DND-41 (cell line): Measurements from ENCODE around the gene RGS7.

Source experiments
- ATAC-seq: fragments of 200-7000 bp; cut with Tn5 transposase; 3 replicates; pipeline ENCODE4 v1.9.1; 2021; ENCODE audit warnings: low read depth; ENCODE audit not compliant: insufficient read depth
- DNase-seq: peaks from one replicate; pipeline ENCODE4 v3.0.0-alpha.2; 2020
- H2AFZ ChIP-seq: 2 replicates; pipeline ENCODE4 v1.6.0; 2012; ENCODE audit warnings: low read depth, low read length
- H3K27ac ChIP-seq: 2 replicates; pipeline ENCODE4 v1.5.1; 2012; ENCODE audit warnings: low read length, inconsistent platforms
- H3K27me3 ChIP-seq: fragments of 200-600 bp; sonication (generic); 2 replicates; pipeline ENCODE4 v1.6.0; 2012; ENCODE audit warnings: low read length, mild to moderate bottlenecking, inconsistent platforms; ENCODE audit not compliant: insufficient read depth, poor library complexity
- H3K36me3 ChIP-seq: 2 replicates; pipeline ENCODE4 v1.5.1; 2012; ENCODE audit warnings: low read length, inconsistent platforms; ENCODE audit not compliant: insufficient read depth
- H3K4me1 ChIP-seq: 2 replicates; pipeline ENCODE4 v1.5.1; 2012; ENCODE audit warnings: mild to moderate bottlenecking, low read length; ENCODE audit not compliant: insufficient read depth
- H3K4me2 ChIP-seq: 2 replicates; pipeline ENCODE4 v1.6.0; 2012; ENCODE audit warnings: mild to moderate bottlenecking, moderate library complexity, low read length, inconsistent platforms; ENCODE audit not compliant: insufficient read depth
- H3K4me3 ChIP-seq, 2 experiments: fragments of 200-600 bp in 1 of 2; shearing (Covaris generic) in 1 of 2; 2 replicates each; pipeline ENCODE4 v1.5.1; 2012 to 2016; ENCODE audit warnings: inconsistent platforms in 2 of 2, low read length in 2 of 2, mild to moderate bottlenecking in 2 of 2, low read depth in 1 of 2, moderate library complexity in 1 of 2
- H3K79me2 ChIP-seq: 2 replicates; pipeline ENCODE4 v1.6.0; 2012; ENCODE audit warnings: low read length, inconsistent platforms; ENCODE audit not compliant: insufficient read depth
- H3K9ac ChIP-seq: 2 replicates; pipeline ENCODE4 v1.6.0; 2012; ENCODE audit warnings: low read depth, mild to moderate bottlenecking, inconsistent platforms, low read length, moderate library complexity
- H3K9me3 ChIP-seq: 2 replicates; pipeline ENCODE4 v1.5.1; 2012; ENCODE audit warnings: low read length, moderate library complexity, mild to moderate bottlenecking, inconsistent platforms; ENCODE audit not compliant: insufficient read depth, severe bottlenecking
- H4K20me1 ChIP-seq: 2 replicates; pipeline ENCODE4 v1.6.0; 2012; ENCODE audit warnings: low read length; ENCODE audit not compliant: insufficient read depth
- EZH2 ChIP-seq: IDR thresholded peaks from 3 replicates; pipeline ENCODE4 v1.6.1; 2012; ENCODE audit warnings: borderline replicate concordance, low read depth, mild to moderate bottlenecking, moderate library complexity, low read length, inconsistent platforms; ENCODE audit not compliant: severe bottlenecking
- TF ChIP-seq, protein P1 (sequence below): IDR thresholded peaks from 2 replicates; pipeline ENCODE4 v1.5.1; 2012; ENCODE audit warnings: borderline replicate concordance, low read length, moderate library complexity, mild to moderate bottlenecking; ENCODE audit not compliant: poor library complexity, severe bottlenecking; ENCODE audit errors: extremely low read depth

The RGS7 gene

GRCh38 chr1:241266121-241266520 lies 90.9 kb downstream of the RGS7 start:
- no peak overlapping the region for H3K9ac ChIP-seq
- no peaks in the 10 kb centered on the region for H3K36me3 ChIP-seq
- no peak overlapping the region for H3K4me2 ChIP-seq
- no peak overlapping the region for H3K4me3 ChIP-seq
- H3K27me3 ChIP-seq, result no peaks in the 10 kb centered on the region
- H3K79me2 ChIP-seq, result no peaks in the 10 kb centered on the region
- H2AFZ ChIP-seq, result no peak overlapping the region
- no peaks in the 10 kb centered on the region for H3K4me1 ChIP-seq
- no peaks in the 10 kb centered on the region for H4K20me1 ChIP-seq
- ATAC-seq (no peak), DNase-seq (no peak)
- no peaks in the 10 kb centered on the region for H3K9me3 ChIP-seq
- TF ChIP-seq EZH2, result no peak
- no peak overlapping the region for H3K27ac ChIP-seq

GRCh38 chr1:241265428-241265827 lies 91.6 kb downstream of the RGS7 start:
- no peaks in the 10 kb centered on the region for H3K79me2 ChIP-seq
- H3K36me3 ChIP-seq, result no peaks in the 10 kb centered on the region
- no peak overlapping the region for H3K4me2 ChIP-seq
- no peak overlapping the region for H3K4me3 ChIP-seq
- H4K20me1 ChIP-seq, result no peaks in the 10 kb centered on the region
- no peak overlapping the region for H3K9ac ChIP-seq
- no peaks in the 10 kb centered on the region for H3K4me1 ChIP-seq
- H2AFZ ChIP-seq, result no peak overlapping the region
- no peaks in the 10 kb centered on the region for H3K9me3 ChIP-seq
- H3K27me3 ChIP-seq, result no peaks in the 10 kb centered on the region
- no peak overlapping the region for H3K27ac ChIP-seq
- no peak for TF ChIP-seq EZH2
- TF ChIP-seq, protein P1, sequence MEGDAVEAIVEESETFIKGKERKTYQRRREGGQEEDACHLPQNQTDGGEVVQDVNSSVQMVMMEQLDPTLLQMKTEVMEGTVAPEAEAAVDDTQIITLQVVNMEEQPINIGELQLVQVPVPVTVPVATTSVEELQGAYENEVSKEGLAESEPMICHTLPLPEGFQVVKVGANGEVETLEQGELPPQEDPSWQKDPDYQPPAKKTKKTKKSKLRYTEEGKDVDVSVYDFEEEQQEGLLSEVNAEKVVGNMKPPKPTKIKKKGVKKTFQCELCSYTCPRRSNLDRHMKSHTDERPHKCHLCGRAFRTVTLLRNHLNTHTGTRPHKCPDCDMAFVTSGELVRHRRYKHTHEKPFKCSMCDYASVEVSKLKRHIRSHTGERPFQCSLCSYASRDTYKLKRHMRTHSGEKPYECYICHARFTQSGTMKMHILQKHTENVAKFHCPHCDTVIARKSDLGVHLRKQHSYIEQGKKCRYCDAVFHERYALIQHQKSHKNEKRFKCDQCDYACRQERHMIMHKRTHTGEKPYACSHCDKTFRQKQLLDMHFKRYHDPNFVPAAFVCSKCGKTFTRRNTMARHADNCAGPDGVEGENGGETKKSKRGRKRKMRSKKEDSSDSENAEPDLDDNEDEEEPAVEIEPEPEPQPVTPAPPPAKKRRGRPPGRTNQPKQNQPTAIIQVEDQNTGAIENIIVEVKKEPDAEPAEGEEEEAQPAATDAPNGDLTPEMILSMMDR, result no peak
- ATAC-seq (no peak), DNase-seq (no peak)

- no peak overlapping the region for H2AFZ ChIP-seq
- no peak overlapping the region for H3K9ac ChIP-seq
- H3K36me3 ChIP-seq, result no peaks in the 10 kb centered on the region
- H3K79me2 ChIP-seq, result no peaks in the 10 kb centered on the region
- H3K27ac ChIP-seq, result no peak overlapping the region
- H3K4me2 ChIP-seq, result no peak overlapping the region
- DNase-seq (no peak), ATAC-seq (no peak)
- H4K20me1 ChIP-seq, result no peaks in the 10 kb centered on the region
- no peaks in the 10 kb centered on the region for H3K9me3 ChIP-seq
- H3K4me3 ChIP-seq, result no peak overlapping the region
- TF ChIP-seq, protein P1, result no peak
- no peak for TF ChIP-seq EZH2
- no peaks in the 10 kb centered on the region for H3K4me1 ChIP-seq
- H3K27me3 ChIP-seq, result no peaks in the 10 kb centered on the region
Observed at GRCh38 chr1:241263346-241263745, 93.7 kb downstream of the RGS7 start.

DNA sequence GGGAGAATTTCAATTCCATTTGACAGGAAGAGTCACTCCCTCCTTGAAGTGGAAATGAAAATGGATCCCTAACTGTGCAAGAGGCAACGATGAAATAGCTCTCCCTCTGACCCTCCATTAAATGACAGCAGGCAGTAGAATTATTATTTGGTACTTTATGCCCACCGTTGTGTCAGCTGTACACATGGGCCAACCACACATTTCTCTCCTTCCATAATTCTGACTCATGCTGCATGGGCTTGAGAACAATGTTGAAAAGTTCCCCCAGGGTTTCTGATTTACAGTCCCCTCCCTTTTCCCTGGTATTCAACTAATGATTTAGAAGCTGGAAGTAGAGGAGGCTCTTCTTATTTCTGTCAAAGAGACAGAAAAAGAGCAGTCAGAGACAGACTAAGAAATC lies 103.5 kb downstream of the RGS7 start:
- DNase-seq (no peak), ATAC-seq (no peak)
- H3K9me3 ChIP-seq, result no peaks in the 10 kb centered on the region
- no peaks in the 10 kb centered on the region for H3K36me3 ChIP-seq
- no peak overlapping the region for H3K27ac ChIP-seq
- H2AFZ ChIP-seq, result no peak overlapping the region
- H3K79me2 ChIP-seq, result no peaks in the 10 kb centered on the region
- no peak overlapping the region for H3K4me3 ChIP-seq
- H3K27me3 ChIP-seq, result no peaks in the 10 kb centered on the region
- TF ChIP-seq, protein P1, result no peak
- TF ChIP-seq EZH2, result no peak
- no peaks in the 10 kb centered on the region for H3K4me1 ChIP-seq
- no peaks in the 10 kb centered on the region for H4K20me1 ChIP-seq
- H3K4me2 ChIP-seq, result no peak overlapping the region
- H3K9ac ChIP-seq, result no peak overlapping the region
